ENCODE results near the gene INVS. TPM values are rescaled to one million over a fixed set of nuclear protein-coding genes. Genes with fewer than 3 reads are reported as not detected.

The INVS gene
- total RNA-seq, 1 donor from 2014 or later, result 18.8 TPM

DNA sequence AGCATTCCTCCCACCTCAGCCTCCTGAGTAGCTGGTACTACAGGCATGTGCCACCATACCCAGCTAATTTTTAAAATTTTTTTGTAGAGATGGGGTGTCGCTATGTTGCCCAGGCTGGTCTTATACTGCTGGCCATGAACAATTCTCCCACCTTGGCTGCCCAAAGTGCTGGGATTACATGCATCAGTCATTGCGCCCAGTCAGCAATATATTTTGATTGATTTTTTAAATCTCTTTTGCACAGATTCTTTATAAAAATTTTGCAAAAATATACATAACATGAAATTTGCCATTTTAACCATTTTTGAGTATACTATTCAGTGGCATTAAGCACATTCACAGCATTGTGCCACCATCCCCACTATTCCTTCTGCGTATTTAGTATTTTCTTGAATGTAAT lies 94.0 kb downstream of the INVS start:
- no peak for DNase-seq (ENCODE audit: low spot score)
- Mint-ChIP-seq H3K4me1 (ENCODE audit: low read depth) (no peaks in the 10 kb centered on the region), H3K27ac (no peak overlapping the region), H3K9me3 (peaks cover 38% of the 10 kb centered on the region), H3K36me3 (ENCODE audit: low read depth) (peaks cover 32% of the 10 kb centered on the region), H3K4me3 (ENCODE audit: low read depth) (no peak overlapping the region), H3K27me3 (ENCODE audit: low read depth) (no peaks in the 10 kb centered on the region)
- intact Hi-C loops (cut with micrococcal nuclease), result no loop called here

DNA sequence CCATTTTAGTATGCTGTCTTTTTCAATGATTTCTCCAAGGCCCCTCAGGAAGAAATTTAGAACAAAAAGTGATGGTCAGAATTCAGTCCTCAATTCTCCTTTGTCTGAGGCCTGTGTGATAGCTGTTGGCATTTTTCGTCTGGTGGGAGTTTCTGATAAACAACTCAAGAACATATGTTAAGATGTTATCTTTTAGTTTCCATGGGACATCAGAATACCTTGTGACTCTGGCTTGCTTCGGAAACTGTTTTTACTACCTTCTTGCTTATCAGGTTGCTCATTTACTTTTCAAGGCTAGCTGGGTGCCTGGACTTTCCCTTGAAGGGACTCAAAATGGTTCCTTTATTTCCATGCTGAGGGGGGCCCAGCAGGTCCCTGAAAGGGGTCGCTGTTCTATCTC lies 97.2 kb downstream of the INVS start:
- Mint-ChIP-seq H3K4me1 (ENCODE audit: low read depth) (no peaks in the 10 kb centered on the region), H3K27ac (no peak overlapping the region)

DNA sequence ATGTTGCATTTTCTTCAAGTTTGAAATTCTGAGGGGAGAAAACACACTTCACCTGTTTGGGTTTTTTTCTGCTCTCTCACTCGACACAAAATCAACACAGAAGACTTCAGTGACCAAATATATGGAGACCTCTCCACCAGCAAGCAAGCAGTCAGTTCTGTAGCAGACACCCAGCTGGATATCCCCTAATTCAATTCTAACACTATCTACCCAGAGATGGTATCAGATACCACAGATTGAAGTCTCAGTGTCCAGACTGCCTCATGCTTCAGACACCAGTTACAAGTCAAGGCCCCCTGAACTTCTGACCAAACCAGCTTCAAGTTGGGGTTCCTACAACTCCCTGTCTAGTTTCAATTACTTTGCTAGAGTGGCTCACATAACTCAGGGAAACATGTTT lies 97.8 kb downstream of the INVS start:
- Mint-ChIP-seq H3K9me3 (peaks cover 12% of the 10 kb centered on the region), H3K27ac (no peak overlapping the region), H3K27me3 (ENCODE audit: low read depth) (no peaks in the 10 kb centered on the region), H3K4me3 (ENCODE audit: low read depth) (no peak overlapping the region), H3K4me1 (ENCODE audit: low read depth) (no peaks in the 10 kb centered on the region), H3K36me3 (ENCODE audit: low read depth) (peaks cover 20% of the 10 kb centered on the region)
- intact Hi-C loops (cut with micrococcal nuclease), result no loop called here
- no peak for DNase-seq (ENCODE audit: low spot score)

More for the DNA sequence above, 97.2 kb downstream of the INVS start:
- Mint-ChIP-seq H3K27me3 (ENCODE audit: low read depth) (no peaks in the 10 kb centered on the region), H3K36me3 (ENCODE audit: low read depth) (peaks cover 26% of the 10 kb centered on the region), H3K9me3 (peaks cover 18% of the 10 kb centered on the region), H3K4me3 (ENCODE audit: low read depth) (no peak overlapping the region)
- DNase-seq (ENCODE audit: low spot score), result no peak
- intact Hi-C loops (cut with micrococcal nuclease), result no loop called here

DNA sequence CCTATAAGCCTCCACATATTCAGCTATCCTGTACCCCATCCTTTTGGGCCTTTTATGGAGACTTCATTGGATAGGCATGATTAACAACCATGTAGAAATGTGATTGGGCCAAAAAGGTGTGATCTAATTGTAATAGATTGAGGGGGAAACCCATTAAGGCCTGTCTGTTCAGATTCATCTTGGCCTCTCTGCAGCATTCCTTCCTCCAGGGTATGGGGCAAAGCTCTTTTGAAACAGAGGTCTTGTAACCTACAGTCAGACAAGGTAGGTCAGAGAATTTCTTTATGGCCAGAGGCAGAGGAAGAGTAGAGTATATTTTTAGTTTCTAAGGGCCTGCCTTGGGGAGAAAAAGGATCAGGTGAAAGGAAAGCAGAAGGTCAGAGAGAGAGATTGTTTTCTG lies 98.5 kb downstream of the INVS start:
- Mint-ChIP-seq H3K27ac (no peak overlapping the region), H3K4me3 (ENCODE audit: low read depth) (no peak overlapping the region), H3K4me1 (ENCODE audit: low read depth) (no peaks in the 10 kb centered on the region), H3K9me3 (peaks cover 6% of the 10 kb centered on the region), H3K27me3 (ENCODE audit: low read depth) (no peaks in the 10 kb centered on the region), H3K36me3 (ENCODE audit: low read depth) (peaks cover 18% of the 10 kb centered on the region)
- intact Hi-C loops (cut with micrococcal nuclease), result no loop called here
- DNase-seq (ENCODE audit: low spot score), result no peak

DNA sequence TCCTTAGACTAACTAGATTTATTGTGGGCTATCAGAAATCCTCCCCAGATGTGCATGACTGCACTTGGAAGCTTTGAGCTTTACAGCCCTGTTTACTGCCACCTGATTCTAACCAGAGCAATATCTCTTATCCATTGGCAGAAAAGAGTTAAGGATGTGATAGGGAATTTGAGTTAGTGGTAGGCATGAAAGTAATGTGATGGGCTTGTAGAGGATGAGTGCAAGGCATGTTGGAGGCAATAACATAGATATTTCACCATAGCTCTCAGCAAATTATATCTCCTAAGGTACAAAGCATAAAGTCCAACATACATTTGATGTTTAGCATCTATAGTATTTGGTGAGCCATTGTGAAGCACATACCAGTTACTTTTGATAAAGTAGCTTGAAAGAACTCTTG lies 103.8 kb downstream of the INVS start:
- H3K27me3 Mint-ChIP-seq (ENCODE audit: low read depth), result no peaks in the 10 kb centered on the region
- H3K36me3 Mint-ChIP-seq (ENCODE audit: low read depth), result peaks cover 7% of the 10 kb centered on the region
- no peak overlapping the region for H3K27ac Mint-ChIP-seq
- H3K9me3 Mint-ChIP-seq, result peaks cover 6% of the 10 kb centered on the region
- H3K4me3 Mint-ChIP-seq (ENCODE audit: low read depth), result no peak overlapping the region
- intact Hi-C loops (cut with micrococcal nuclease), result no loop called here
- no peaks in the 10 kb centered on the region for H3K4me1 Mint-ChIP-seq (ENCODE audit: low read depth)
- DNase-seq (ENCODE audit: low spot score), result no peak

- H3K27ac Mint-ChIP-seq, result no peak overlapping the region
- peaks cover 1% of the 10 kb centered on the region for H3K4me1 Mint-ChIP-seq (ENCODE audit: low read depth)
These were observed 105.8 kb downstream of the INVS start for GRCh38 chr9:100204796-100205195.

DNA sequence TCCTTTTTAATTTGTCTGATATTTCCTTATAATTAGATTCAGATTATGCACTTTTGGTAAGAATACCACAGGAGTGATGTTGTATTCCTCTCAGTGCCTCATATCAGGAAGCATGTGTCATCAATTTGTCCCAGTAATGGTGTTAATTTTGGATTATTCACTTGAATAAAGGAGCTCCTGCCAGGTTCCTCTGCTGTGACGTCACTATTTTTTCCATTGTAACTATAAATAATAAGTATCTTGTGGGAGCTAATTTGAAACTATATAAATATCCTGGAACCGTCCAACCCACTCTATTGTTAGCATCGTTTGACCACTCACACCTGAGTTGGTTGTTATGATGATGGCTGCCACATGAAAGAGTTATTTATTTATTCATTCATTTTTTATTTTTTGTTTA lies 107.9 kb downstream of the INVS start:
- Mint-ChIP-seq H3K27ac (no peak overlapping the region), H3K27me3 (ENCODE audit: low read depth) (no peaks in the 10 kb centered on the region), H3K4me1 (ENCODE audit: low read depth) (peaks cover 8% of the 10 kb centered on the region), H3K9me3 (no peaks in the 10 kb centered on the region), H3K4me3 (ENCODE audit: low read depth) (no peak overlapping the region), H3K36me3 (ENCODE audit: low read depth) (no peaks in the 10 kb centered on the region)
- DNase-seq (ENCODE audit: low spot score), result no peak
- intact Hi-C loops (cut with micrococcal nuclease), result no loop called here

More at GRCh38 chr9:100204796-100205195, 105.8 kb downstream of the INVS start:
- peaks cover 5% of the 10 kb centered on the region for H3K9me3 Mint-ChIP-seq
- intact Hi-C loops (cut with micrococcal nuclease), result no loop called here
- H3K4me3 Mint-ChIP-seq (ENCODE audit: low read depth), result no peak overlapping the region
- no peaks in the 10 kb centered on the region for H3K27me3 Mint-ChIP-seq (ENCODE audit: low read depth)
- no peak for DNase-seq (ENCODE audit: low spot score)
- H3K36me3 Mint-ChIP-seq (ENCODE audit: low read depth), result peaks cover 4% of the 10 kb centered on the region

- Mint-ChIP-seq H3K27me3 (ENCODE audit: low read depth) (no peaks in the 10 kb centered on the region), H3K36me3 (ENCODE audit: low read depth) (no peaks in the 10 kb centered on the region), H3K27ac (no peak overlapping the region), H3K4me1 (ENCODE audit: low read depth) (peaks cover 8% of the 10 kb centered on the region), H3K4me3 (ENCODE audit: low read depth) (no peak overlapping the region), H3K9me3 (no peaks in the 10 kb centered on the region)
- no peak for DNase-seq (ENCODE audit: low spot score)
- intact Hi-C loops (cut with micrococcal nuclease), result no loop called here
These were observed 109.6 kb downstream of the INVS start for GRCh38 chr9:100208673-100209072.

DNA sequence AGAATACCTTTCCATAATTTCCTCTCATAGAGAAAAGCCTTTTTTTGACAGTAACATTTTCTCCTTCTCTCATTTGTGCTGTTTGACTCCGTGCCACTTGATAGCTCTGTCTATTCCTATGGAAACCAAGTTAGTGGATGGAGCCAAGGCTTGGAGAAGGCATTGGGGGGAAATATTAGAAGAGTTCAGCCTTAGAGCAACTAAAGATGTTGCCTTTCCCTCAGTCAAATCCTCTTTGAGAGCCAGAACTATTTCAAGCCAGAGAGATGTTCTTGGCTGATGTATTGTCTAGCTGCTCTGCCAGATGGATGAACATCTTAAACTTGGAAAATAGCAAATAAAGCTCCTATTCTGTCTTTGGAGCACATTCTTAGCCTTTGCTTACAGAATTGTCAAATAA lies 112.4 kb downstream of the INVS start:
- H3K27ac Mint-ChIP-seq, result no peak overlapping the region
- no peaks in the 10 kb centered on the region for H3K9me3 Mint-ChIP-seq
- H3K4me3 Mint-ChIP-seq (ENCODE audit: low read depth), result no peak overlapping the region
- H3K36me3 Mint-ChIP-seq (ENCODE audit: low read depth), result no peaks in the 10 kb centered on the region
- intact Hi-C loops (cut with micrococcal nuclease), result loop anchor here (5.0 to 10.0 kb wide), 2 partner anchors 124 to 387 kb away; partner anchors contain the start of gene NR4A3
- H3K27me3 Mint-ChIP-seq (ENCODE audit: low read depth), result no peaks in the 10 kb centered on the region
- H3K4me1 Mint-ChIP-seq (ENCODE audit: low read depth), result peaks cover 8% of the 10 kb centered on the region
- DNase-seq (ENCODE audit: low spot score), result no peak

- no peaks in the 10 kb centered on the region for H3K36me3 Mint-ChIP-seq (ENCODE audit: low read depth)
- no peaks in the 10 kb centered on the region for H3K9me3 Mint-ChIP-seq
- no peaks in the 10 kb centered on the region for H3K27me3 Mint-ChIP-seq (ENCODE audit: low read depth)
- no peak overlapping the region for H3K27ac Mint-ChIP-seq
- no peak for DNase-seq (ENCODE audit: low spot score)
- H3K4me3 Mint-ChIP-seq (ENCODE audit: low read depth), result no peak overlapping the region
- intact Hi-C loops (cut with micrococcal nuclease), result loop anchor here (5.0 to 10.0 kb wide), 2 partner anchors 127 to 389 kb away; partner anchors contain the start of gene NR4A3
- H3K4me1 Mint-ChIP-seq (ENCODE audit: low read depth), result peaks cover 12% of the 10 kb centered on the region
These were observed 114.9 kb downstream of the INVS start for GRCh38 chr9:100213730-100214477.

- intact Hi-C loops (cut with micrococcal nuclease), result loop anchor here (1.0 to 10.0 kb wide), 2 partner anchors 188 to 391 kb away; partner anchors contain the start of gene NR4A3
- Mint-ChIP-seq H3K27me3 (ENCODE audit: low read depth) (no peaks in the 10 kb centered on the region), H3K27ac (no peak overlapping the region), H3K4me1 (ENCODE audit: low read depth) (peaks cover 10% of the 10 kb centered on the region), H3K36me3 (ENCODE audit: low read depth) (no peaks in the 10 kb centered on the region), H3K9me3 (no peaks in the 10 kb centered on the region), H3K4me3 (ENCODE audit: low read depth) (no peak overlapping the region)
- DNase-seq (ENCODE audit: low spot score), result peak; percentile 49
These were observed 117.2 kb downstream of the INVS start for GRCh38 chr9:100216178-100216787.

GRCh38 chr9:100217536-100217935 lies 118.5 kb downstream of the INVS start:
- Mint-ChIP-seq H3K36me3 (ENCODE audit: low read depth) (no peaks in the 10 kb centered on the region), H3K4me1 (ENCODE audit: low read depth) (peaks cover 11% of the 10 kb centered on the region), H3K27me3 (ENCODE audit: low read depth) (no peaks in the 10 kb centered on the region), H3K27ac (no peak overlapping the region), H3K4me3 (ENCODE audit: low read depth) (no peak overlapping the region), H3K9me3 (no peaks in the 10 kb centered on the region)
- no peak for DNase-seq (ENCODE audit: low spot score)
- intact Hi-C loops (cut with micrococcal nuclease), result loop anchor here (10.0 kb wide), 1 partner anchor 393 kb away; the partner anchor contains the start of gene NR4A3

DNA sequence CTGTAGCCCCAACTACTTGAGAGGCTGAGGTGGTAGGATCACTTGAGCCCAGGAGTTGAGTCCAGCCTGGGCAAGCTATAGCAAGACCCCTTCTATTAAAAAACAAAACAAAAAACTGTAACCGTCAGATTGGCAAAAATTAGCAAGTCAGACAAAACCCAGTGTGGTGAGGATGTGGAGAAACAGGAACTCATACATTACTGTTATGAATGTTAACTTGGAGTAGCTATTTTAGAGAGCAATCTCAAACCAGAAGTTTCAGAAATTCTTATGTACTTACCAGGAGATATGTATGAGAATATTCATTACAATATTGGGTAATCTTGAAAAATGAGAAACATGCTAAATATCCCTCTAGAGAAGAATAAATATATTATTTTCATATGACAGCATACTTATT lies 120.3 kb downstream of the INVS start:
- H3K4me3 Mint-ChIP-seq (ENCODE audit: low read depth), result no peak overlapping the region
- no peaks in the 10 kb centered on the region for H3K9me3 Mint-ChIP-seq
- no peak for DNase-seq (ENCODE audit: low spot score)
- no peak overlapping the region for H3K27ac Mint-ChIP-seq
- H3K4me1 Mint-ChIP-seq (ENCODE audit: low read depth), result peaks cover 12% of the 10 kb centered on the region
- H3K27me3 Mint-ChIP-seq (ENCODE audit: low read depth), result no peaks in the 10 kb centered on the region
- H3K36me3 Mint-ChIP-seq (ENCODE audit: low read depth), result no peaks in the 10 kb centered on the region
- intact Hi-C loops (cut with micrococcal nuclease), result loop anchor here (10.0 kb wide), 1 partner anchor 395 kb away; the partner anchor contains the start of gene NR4A3

Data from activated T-helper 2 cell treated with anti-CD3 and anti-CD28 coated beads, Interferon-gamma antibody, Interleukin-2, Interleukin-4, amounts not matched to agents 10 μg/mL and 5 μg/mL and 100 μg/mL, durations not matched to agents 14 hours and 24 hours and 36 hours (primary cell).